Fibroblast of skin of back (primary cell): Measurements from ENCODE around the gene RBP7. TPM values are rescaled to one million over a fixed set of nuclear protein-coding genes. Genes with fewer than 3 reads are reported as not detected.
"Not testable (repeated sequence)": the region's sequence is repeated elsewhere in the genome, so short reads cannot be mapped to it uniquely, and the experiment has no call there.

ENCODE experiments used
- DNase-seq: peaks from one replicate; pipeline ENCODE4 v3.0.0-alpha.2; 2013
- polyA plus RNA-seq, 2 experiments: library from polyadenylated mRNA; unstranded; fragments of 120-200 nt; gene quantifications; one replicate each; pipeline ENCODE4 v1.2.1, GENCODE V29; 2013; ENCODE audit not compliant: insufficient read length in 2 of 2

Gene RBP7
- not detected for polyA plus RNA-seq (2013, experiment 1 of 2; ENCODE audit: insufficient read length)
- 0.28 TPM for polyA plus RNA-seq (2013, experiment 2 of 2; ENCODE audit: insufficient read length)

GRCh38 chr1:9996624-9997582 is at the start of gene RBP7:
RBP7 (plus strand) TSS chr1:9997228; CDS start chr1:9997259, 31 bp downstream.
- no peak for DNase-seq

- DNase-seq = no peak
Observed at GRCh38 chr1:9957726-9958125, 39.3 kb upstream of the RBP7 start.

- DNase-seq = no peak
Observed at GRCh38 chr1:9960011-9960410, 37.0 kb upstream of the RBP7 start.

- peak; percentile 20 for DNase-seq
Observed at GRCh38 chr1:9960706-9961562, 36.1 kb upstream of the RBP7 start.

- no peak for DNase-seq
Observed at GRCh38 chr1:9984253-9984652, 12.8 kb upstream of the RBP7 start.

GRCh38 chr1:9985001-9985400 is 12.0 kb upstream of the RBP7 start:
- DNase-seq = no peak

GRCh38 chr1:9989773-9990172 is 7.3 kb upstream of the RBP7 start:
- no peak for DNase-seq

GRCh38 chr1:9990944-9991343 is 6.1 kb upstream of the RBP7 start:
- no peak for DNase-seq

GRCh38 chr1:9992910-9993309 is 4.1 kb upstream of the RBP7 start:
- no peak for DNase-seq

- DNase-seq = no peak
Observed at GRCh38 chr1:9993561-9994075, 3.4 kb upstream of the RBP7 start.

- no peak for DNase-seq
Observed at GRCh38 chr1:10001016-10001665, 4.1 kb downstream of the RBP7 start.

- DNase-seq = not testable (repeated sequence)
Observed at GRCh38 chr1:10005248-10005647, 8.2 kb downstream of the RBP7 start.

- no peak for DNase-seq
Observed at GRCh38 chr1:10007169-10007568, 10.1 kb downstream of the RBP7 start.

GRCh38 chr1:10014016-10014415 is 17.0 kb downstream of the RBP7 start:
- DNase-seq = no peak

GRCh38 chr1:10019561-10019960 is 22.5 kb downstream of the RBP7 start:
- DNase-seq = no peak

- DNase-seq = no peak
Observed at GRCh38 chr1:10020086-10020485, 23.1 kb downstream of the RBP7 start.

- DNase-seq = peak; percentile 28
Observed at GRCh38 chr1:10020678-10021077, 23.6 kb downstream of the RBP7 start.

GRCh38 chr1:10021992-10022391 is 25.0 kb downstream of the RBP7 start:
- DNase-seq = not testable (repeated sequence)

- no peak for DNase-seq
Observed at GRCh38 chr1:10022656-10023055, 25.6 kb downstream of the RBP7 start.

GRCh38 chr1:10025354-10025753 is 28.3 kb downstream of the RBP7 start:
- DNase-seq = no peak

GRCh38 chr1:10027027-10027426 is 30.0 kb downstream of the RBP7 start:
- DNase-seq = no peak

- DNase-seq = not testable (repeated sequence)
Observed at GRCh38 chr1:10028956-10029500, 32.0 kb downstream of the RBP7 start.
